WTC11 (cell line): ENCODE results near the gene NCKAP5. TPM values are rescaled to one million over a fixed set of nuclear protein-coding genes. Genes with fewer than 3 reads are reported as not detected.
A peak's percentile ranks its signal among the peaks of the same experiment; 100 is the strongest.

Experiments used
- ATAC-seq: fragments of 200-7000 bp; cut with Tn5 transposase; 2 replicates; pipeline ENCODE4 v1.10.0; 2021; ENCODE audit warnings: mild to moderate bottlenecking, moderate library complexity
- CTCF ChIA-PET: fragments of 300-600 bp; sonication (Branson Sonifier 250); formaldehyde crosslinking; loops from one replicate; lab custom pipeline; 2021; ENCODE audit warnings: antibody characterized with exemption; lab: Charles Lee
- POLR2A ChIA-PET: fragments of 350-600 bp; sonication (Branson Sonifier 250); formaldehyde crosslinking; loops from one replicate; lab custom pipeline; 2021; ENCODE audit warnings: antibody characterized with exemption; lab: Charles Lee
- DNase-seq: peaks from one replicate; pipeline ENCODE4 v3.0.0; 2021; ENCODE audit warnings: low spot score
- H3K27ac Mint-ChIP-seq: 2 replicates; pipeline ENCODE4 v1.8.0; 2021; ENCODE audit warnings: mixed read lengths
- H3K27me3 Mint-ChIP-seq: 2 replicates; pipeline ENCODE4 v1.8.0; 2021; ENCODE audit warnings: low read depth, mild to moderate bottlenecking, moderate library complexity, mixed read lengths
- H3K36me3 Mint-ChIP-seq: 2 replicates; pipeline ENCODE4 v1.8.0; 2021; ENCODE audit warnings: mixed read lengths
- H3K4me1 Mint-ChIP-seq: 2 replicates; pipeline ENCODE4 v1.8.0; 2022; ENCODE audit warnings: mixed read lengths
- H3K4me3 Mint-ChIP-seq: 2 replicates; pipeline ENCODE4 v1.8.0; 2021; ENCODE audit warnings: mild to moderate bottlenecking, moderate library complexity, mixed read lengths
- H3K9me3 Mint-ChIP-seq: 2 replicates; pipeline ENCODE4 v1.8.0; 2021; ENCODE audit warnings: mixed read lengths
- E2F1 ChIP-seq: sonication (generic); formaldehyde crosslinking; IDR thresholded peaks from 2 replicates; pipeline ENCODE4 v1.8.0; 2022; ENCODE audit warnings: mild to moderate bottlenecking, missing genetic modification reagents
- ELF4 ChIP-seq: sonication (generic); formaldehyde crosslinking; IDR thresholded peaks from 2 replicates; pipeline ENCODE4 v1.8.1; 2022; ENCODE audit warnings: low read depth, mild to moderate bottlenecking, moderate library complexity, missing genetic modification reagents
- FOXK1 ChIP-seq: sonication (generic); formaldehyde crosslinking; IDR thresholded peaks from 2 replicates; pipeline ENCODE4 v1.8.0; 2022; ENCODE audit warnings: mild to moderate bottlenecking, moderate library complexity, missing genetic modification reagents
- FOXP4 ChIP-seq: sonication (generic); formaldehyde crosslinking; IDR thresholded peaks from 2 replicates; pipeline ENCODE4 v1.8.0; 2022; ENCODE audit warnings: mild to moderate bottlenecking, missing genetic modification reagents
- HMGXB4 ChIP-seq: sonication (generic); formaldehyde crosslinking; IDR thresholded peaks from 2 replicates; pipeline ENCODE4 v1.8.1; 2023; ENCODE audit warnings: mild to moderate bottlenecking, moderate library complexity, missing genetic modification reagents
- MAX ChIP-seq: sonication (generic); formaldehyde crosslinking; IDR thresholded peaks from 2 replicates; pipeline ENCODE4 v1.8.0; 2022; ENCODE audit warnings: mild to moderate bottlenecking, missing genetic modification reagents
- RELA ChIP-seq: sonication (generic); formaldehyde crosslinking; IDR thresholded peaks from 2 replicates; pipeline ENCODE4 v1.8.1; 2022; ENCODE audit warnings: missing genetic modification reagents, mild to moderate bottlenecking, borderline replicate concordance
- TP53 ChIP-seq: sonication (generic); formaldehyde crosslinking; IDR thresholded peaks from 2 replicates; pipeline ENCODE4 v1.8.1; 2023; ENCODE audit warnings: mild to moderate bottlenecking, missing genetic modification reagents
- ZNF423 ChIP-seq: fragments of 250-450 bp; sonication (Bioruptor Pico); IDR thresholded peaks from 2 replicates; pipeline ENCODE4 v2.1.2; 2022; ENCODE audit warnings: mild to moderate bottlenecking, moderate library complexity
- total RNA-seq: library from RNA; stranded (reverse); gene quantifications from 3 replicates; pipeline ENCODE4 v1.2.3, GENCODE V29; 2021

The NCKAP5 gene
- total RNA-seq, 1 experiment from 2014 or later: 0.55 TPM

GRCh38 chr2:132845339-132845738, 722.9 kb downstream of the NCKAP5 start (continued):
- no peak for TF ChIP-seq HMGXB4
- TF ChIP-seq TP53 (CRISPR knock-in tag): no peak
- no peak for TF ChIP-seq FOXK1 (CRISPR knock-in tag)
- TF ChIP-seq E2F1 (CRISPR knock-in tag): no peak

GRCh38 chr2:132844585-132844984, 723.7 kb downstream of the NCKAP5 start:
- POLR2A ChIA-PET: no interaction called here
- no peaks in the 10 kb centered on the region for H3K27me3 Mint-ChIP-seq

GRCh38 chr2:132837769-132838168, 730.5 kb downstream of the NCKAP5 start:
- POLR2A ChIA-PET: no interaction called here
- peaks cover 7% of the 10 kb centered on the region for H3K36me3 Mint-ChIP-seq
- H3K4me3 Mint-ChIP-seq: no peak overlapping the region
- peaks cover 12% of the 10 kb centered on the region for H3K4me1 Mint-ChIP-seq
- no peaks in the 10 kb centered on the region for H3K27me3 Mint-ChIP-seq
- H3K9me3 Mint-ChIP-seq: peaks cover 23% of the 10 kb centered on the region
- CTCF ChIA-PET: interaction anchor here (1.0 kb wide), 1 partner anchor 34 kb away, joined by 4 read pairs; no protein-coding TSS in a partner anchor
- TF ChIP-seq ZNF423 (peak; percentile 34; the same call in 1 of the 2 replicates), RELA (no peak), FOXP4 (CRISPR knock-in tag) (no peak)
- ATAC-seq (peak; percentile 68), DNase-seq (no peak)
- H3K27ac Mint-ChIP-seq: 0 out of 2 replicates have a peak overlapping the region, but pooled peaks have one; percentile 20

More at GRCh38 chr2:132844585-132844984, 723.7 kb downstream of the NCKAP5 start:
- CTCF ChIA-PET: no interaction called here
- Mint-ChIP-seq H3K9me3 (peaks cover 3% of the 10 kb centered on the region; the same call in 1 of the 2 replicates), H3K27ac (no peak overlapping the region), H3K4me1 (no peaks in the 10 kb centered on the region), H3K36me3 (no peaks in the 10 kb centered on the region), H3K4me3 (no peak overlapping the region)
- DNase-seq (no peak), ATAC-seq (no peak)
- no peak for TF ChIP-seq MAX (CRISPR knock-in tag)

GRCh38 chr2:132830321-132830827, 737.9 kb downstream of the NCKAP5 start:
- no peak for DNase-seq
- peaks cover 7% of the 10 kb centered on the region for H3K36me3 Mint-ChIP-seq
- H3K27ac Mint-ChIP-seq: peak overlapping the region; percentile 2; the same call in 1 of the 2 replicates
- POLR2A ChIA-PET: no interaction called here
- TF ChIP-seq ELF4 (CRISPR knock-in tag): no peak
- TF ChIP-seq FOXP4 (CRISPR knock-in tag): no peak
- no peak overlapping the region for H3K4me3 Mint-ChIP-seq
- peak; percentile 43; the same call in 1 of the 2 replicates for ATAC-seq
- H3K4me1 Mint-ChIP-seq: peaks cover 15% of the 10 kb centered on the region
- no peaks in the 10 kb centered on the region for H3K27me3 Mint-ChIP-seq
- CTCF ChIA-PET: no interaction called here
- peaks cover 19% of the 10 kb centered on the region for H3K9me3 Mint-ChIP-seq
